Transverse colon (tissue), 4 donors: ENCODE data around the gene IGF1. TPM values are rescaled to one million over a fixed set of nuclear protein-coding genes. Genes with fewer than 3 reads are reported as not detected.

ENCODE experiments used
- DNase-seq: peaks from one replicate; pipeline ENCODE4 v3.0.0-alpha.2; 2019
- H3K27ac ChIP-seq, 4 donors: fragments of 200-600 bp; sonication (generic); 2 replicates each; pipeline ENCODE4 v1.5.1; 2016 to 2018; ENCODE audit warnings: inconsistent platforms in 4 of 4
- H3K27me3 ChIP-seq: fragments of 200-600 bp; sonication (generic); 2 replicates; pipeline ENCODE4 v1.5.1; 2017; ENCODE audit warnings: inconsistent platforms
- H3K36me3 ChIP-seq, 4 donors: fragments of 200-600 bp; sonication (generic); 2 replicates each; pipeline ENCODE4 v1.5.1; 2017 to 2019; ENCODE audit warnings: inconsistent platforms in 4 of 4
- H3K4me1 ChIP-seq, 4 donors: fragments of 200-600 bp; sonication (generic); 2 replicates each; pipeline ENCODE4 v1.5.1; 2017 to 2020; ENCODE audit warnings: inconsistent platforms in 4 of 4
- H3K4me3 ChIP-seq, 4 donors: fragments of 200-600 bp; sonication (generic); 1 replicate in 1 of 4; 2 replicates in 3 of 4; pipeline versions ENCODE4 v1.5.1 to v1.6.1; 2017 to 2019; ENCODE audit warnings: inconsistent platforms in 4 of 4
- H3K9me3 ChIP-seq, 2 donors: fragments of 200-600 bp; sonication (generic); 2 replicates each; pipeline ENCODE4 v1.5.1; 2017 to 2019; ENCODE audit warnings: inconsistent platforms in 2 of 2
- CTCF ChIP-seq, 5 experiments: fragments of 200-600 bp in 3 of 5; fragments of 450-650 bp in 2 of 5; sonication (generic) in 3 of 5; IDR thresholded peaks; 1 replicate in 2 of 5; 2 replicates in 3 of 5; pipeline ENCODE4 v1.5.1; 2016 to 2017; ENCODE audit warnings: antibody characterized with exemption in 5 of 5, inconsistent platforms in 3 of 5, mild to moderate bottlenecking in 2 of 5, moderate library complexity in 1 of 5
- EP300 ChIP-seq: sonication (generic); formaldehyde crosslinking; IDR thresholded peaks from one replicate; pipeline ENCODE4 v1.6.1; 2017; ENCODE audit warnings: antibody characterized with exemption, low read depth
- POLR2A ChIP-seq: fragments of 450-650 bp; IDR thresholded peaks from one replicate; pipeline ENCODE4 v1.6.1; 2016; ENCODE audit warnings: antibody characterized with exemption, mild to moderate bottlenecking, moderate library complexity
- POLR2AphosphoS5 ChIP-seq, 3 donors: sonication (generic); formaldehyde crosslinking; IDR thresholded peaks; one replicate each; pipeline ENCODE4 v1.6.1; 2016; ENCODE audit warnings: antibody characterized with exemption in 3 of 3
- WGBS, 2 donors: methylation state at CpG; one replicate each; pipeline ENCODE4 v1.1.5; 2018; ENCODE audit warnings: low coverage in 1 of 2; 5-methylcytosine and 5-hydroxymethylcytosine counted together
- in situ Hi-C, 4 donors: fragments of 200-750 bp; cut with MboI; loops; one replicate each; pipeline versions ENCODE4 v1.15.0 to v1.15.1; 2017; ENCODE audit warnings: low sequenced_read_pairs in 3 of 4, low pct_ligation_motif_present in 1 of 4, low pct_unique_long_range_greater_than_20kb in 1 of 4
- intact Hi-C: fragments of 100-400 bp; cut with DNase I; formaldehyde crosslinking; loops from one replicate; pipeline ENCODE4 v1.15.1; 2023; ENCODE audit warnings: low total_unique reads
- total RNA-seq, 4 donors: library from RNA; depleted of rRNA; stranded (reverse); fragments of >200 nt; gene quantifications; one replicate each; pipeline ENCODE4 v1.1.0, GENCODE V29; 2016

IGF1 gene
- total RNA-seq, 4 donors from 2014 or later, result 2.2 to 15.5 (median 5.4) TPM

- Histone ChIP-seq H3K27me3 (no peaks in the 10 kb centered on the region), H3K4me3 (no peak overlapping the region), H3K27ac (no peak overlapping the region), H3K36me3 (no peaks in the 10 kb centered on the region), H3K9me3 (no peaks in the 10 kb centered on the region), H3K4me1 (no peaks in the 10 kb centered on the region)
- in situ Hi-C loops, result no loop called here
- TF ChIP-seq POLR2AphosphoS5 (IDR thresholded peaks at IDR 0.05), result no peak
- TF ChIP-seq CTCF (IDR thresholded peaks at IDR 0.05), result no peak
- no peak for TF ChIP-seq EP300
- TF ChIP-seq POLR2A, result no peak
- DNase-seq, result no peak
- intact Hi-C loops, result no loop called here
- 20 to 60% methylated on average over 1 to 4 of the region's 4 CpGs for WGBS, 2 donors
These were observed 43.5 kb downstream of the IGF1 start for GRCh38 chr12:102436867-102437266.

GRCh38 chr12:102435827-102436436, 44.4 kb downstream of the IGF1 start:
- in situ Hi-C loops, result no loop called here
- no peak overlapping the region for H3K27ac ChIP-seq
- no peak overlapping the region for H3K4me3 ChIP-seq

GRCh38 chr12:102433304-102433703, 47.1 kb downstream of the IGF1 start:
- intact Hi-C loops (no loop called here), in situ Hi-C loops (no loop called here)
- TF ChIP-seq EP300 (no peak), CTCF (IDR thresholded peaks at IDR 0.05) (no peak), POLR2AphosphoS5 (IDR thresholded peaks at IDR 0.05) (no peak), POLR2A (no peak)
- no peaks in the 10 kb centered on the region for H3K27me3 ChIP-seq
- WGBS, 2 donors, result 66 to 67% methylated on average over 1 of the region's 1 CpG
- no peaks in the 10 kb centered on the region for H3K36me3 ChIP-seq
- no peak overlapping the region for H3K27ac ChIP-seq
- no peaks in the 10 kb centered on the region for H3K9me3 ChIP-seq
- H3K4me1 ChIP-seq, result no peaks in the 10 kb centered on the region
- no peak for DNase-seq
- H3K4me3 ChIP-seq, result no peak overlapping the region

More at GRCh38 chr12:102435827-102436436, 44.4 kb downstream of the IGF1 start:
- DNase-seq, result no peak
- TF ChIP-seq POLR2AphosphoS5 (IDR thresholded peaks at IDR 0.05) (no peak), EP300 (no peak), POLR2A (no peak), CTCF (IDR thresholded peaks at IDR 0.05) (no peak)
- Histone ChIP-seq H3K9me3 (no peaks in the 10 kb centered on the region), H3K27me3 (no peaks in the 10 kb centered on the region), H3K36me3 (no peaks in the 10 kb centered on the region), H3K4me1 (no peaks in the 10 kb centered on the region)
- intact Hi-C loops, result no loop called here
- 77% methylated on average over 4 of the region's 4 CpGs for WGBS, 2 donors

- peaks cover 0 to 4% (median 0%) of the 10 kb centered on the region in 4 donors for H3K4me1 ChIP-seq
- H3K4me3 ChIP-seq, result no peak overlapping the region
- no peak overlapping the region for H3K27ac ChIP-seq
- 43 to 53% methylated on average over 3 of the region's 3 CpGs for WGBS, 2 donors
- in situ Hi-C loops, result no loop called here
- TF ChIP-seq POLR2AphosphoS5 (IDR thresholded peaks at IDR 0.05) (no peak), EP300 (no peak), POLR2A (no peak), CTCF (IDR thresholded peaks at IDR 0.05) (no peak)
- no peak for DNase-seq
- H3K27me3 ChIP-seq, result no peaks in the 10 kb centered on the region
- no peaks in the 10 kb centered on the region for H3K36me3 ChIP-seq
- intact Hi-C loops, result no loop called here
- H3K9me3 ChIP-seq, result no peaks in the 10 kb centered on the region
These were observed 49.7 kb downstream of the IGF1 start for GRCh38 chr12:102430661-102431060.
